Measurements from ENCODE around the gene SCPEP1.

The SCPEP1 gene

DNA sequence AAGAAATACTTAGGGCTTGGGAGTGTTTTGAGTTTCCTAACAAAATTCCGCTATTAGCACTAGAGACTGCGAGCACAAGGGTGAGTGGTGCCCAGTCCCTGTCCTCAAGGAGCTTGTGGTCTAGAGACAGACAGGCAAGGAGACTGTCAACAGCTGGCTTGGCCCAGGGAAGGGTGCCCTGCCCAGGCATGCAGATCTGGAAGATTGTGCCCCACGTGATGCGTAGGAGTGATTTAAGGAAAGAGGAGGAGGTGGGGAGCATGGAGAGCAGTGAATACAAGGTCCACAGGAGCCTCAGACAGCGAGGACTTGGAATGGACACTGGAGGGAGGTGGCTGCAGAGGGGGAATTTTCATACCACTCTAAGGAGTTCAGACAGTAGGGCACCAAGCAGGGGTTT, 25.0 kb downstream of the SCPEP1 start:
- no peak for DNase-seq (ENCODE audit: low read depth)

DNA sequence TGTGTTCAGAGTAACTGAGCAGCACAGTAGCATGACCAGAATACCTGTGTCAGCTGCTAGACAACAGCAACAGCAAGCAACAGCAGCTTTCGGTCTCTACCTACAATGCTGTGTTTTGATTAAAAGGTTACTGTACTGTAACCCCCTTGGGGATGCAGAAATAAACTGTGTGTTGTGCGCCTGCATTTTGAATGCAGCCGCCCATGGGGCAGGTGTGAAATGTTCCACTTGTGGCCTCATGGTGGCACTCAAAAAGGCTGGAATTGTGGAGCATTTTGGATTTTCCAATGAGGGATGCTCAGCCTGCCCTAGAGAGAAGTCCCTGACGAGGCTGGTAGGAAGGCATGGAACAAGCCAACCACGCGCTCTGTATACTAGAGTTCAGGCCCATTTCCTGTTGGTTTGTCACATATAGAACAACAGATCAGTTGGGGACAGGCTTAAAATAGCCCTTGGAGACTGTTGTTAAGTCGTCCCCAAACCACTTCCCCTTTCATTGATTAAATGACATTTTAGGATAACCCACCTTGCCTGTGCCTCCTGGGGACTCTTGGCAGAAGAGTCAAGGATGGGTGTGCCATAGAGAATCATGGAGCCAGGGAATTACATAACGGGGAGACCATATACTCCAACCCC, 27.1 kb downstream of the SCPEP1 start:
- DNase-seq (ENCODE audit: low read depth): no peak

DNA sequence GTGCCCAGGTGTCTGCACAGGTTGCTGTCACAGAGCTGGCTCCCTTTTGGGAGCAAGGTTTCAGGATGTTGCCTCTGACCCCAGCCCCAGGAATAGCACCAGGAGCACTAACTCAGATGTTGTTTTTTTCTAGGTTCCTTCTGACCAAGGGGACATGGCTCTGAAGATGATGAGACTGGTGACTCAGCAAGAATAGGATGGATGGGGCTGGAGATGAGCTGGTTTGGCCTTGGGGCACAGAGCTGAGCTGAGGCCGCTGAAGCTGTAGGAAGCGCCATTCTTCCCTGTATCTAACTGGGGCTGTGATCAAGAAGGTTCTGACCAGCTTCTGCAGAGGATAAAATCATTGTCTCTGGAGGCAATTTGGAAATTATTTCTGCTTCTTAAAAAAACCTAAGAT, 28.1 kb downstream of the SCPEP1 start:
- peak; percentile 51 for DNase-seq (ENCODE audit: low read depth)

DNA sequence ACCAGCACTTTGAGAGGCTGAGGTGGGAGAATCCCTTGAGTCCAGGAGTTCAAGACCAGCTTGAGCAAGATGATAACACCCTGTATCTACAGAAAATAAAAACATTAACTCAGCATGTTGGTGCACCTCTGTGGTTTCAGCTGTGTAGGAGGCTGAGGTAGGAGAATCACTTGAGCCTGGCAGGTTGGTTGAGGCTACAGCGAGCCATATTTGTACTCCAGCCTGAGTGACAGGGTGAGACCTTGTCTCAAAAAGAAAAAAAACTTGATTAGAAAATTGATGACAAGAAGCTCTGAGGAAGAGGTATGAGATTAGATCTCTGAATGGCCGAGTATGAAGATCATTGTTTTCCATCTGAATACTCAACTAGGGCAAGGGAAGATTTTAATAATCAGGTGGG, 31.0 kb downstream of the SCPEP1 start:
- no peak for DNase-seq (ENCODE audit: low read depth)

GRCh38 chr17:57009737-57010445, 32.0 kb downstream of the SCPEP1 start:
- peak; percentile 69 for DNase-seq (ENCODE audit: low read depth)

DNA sequence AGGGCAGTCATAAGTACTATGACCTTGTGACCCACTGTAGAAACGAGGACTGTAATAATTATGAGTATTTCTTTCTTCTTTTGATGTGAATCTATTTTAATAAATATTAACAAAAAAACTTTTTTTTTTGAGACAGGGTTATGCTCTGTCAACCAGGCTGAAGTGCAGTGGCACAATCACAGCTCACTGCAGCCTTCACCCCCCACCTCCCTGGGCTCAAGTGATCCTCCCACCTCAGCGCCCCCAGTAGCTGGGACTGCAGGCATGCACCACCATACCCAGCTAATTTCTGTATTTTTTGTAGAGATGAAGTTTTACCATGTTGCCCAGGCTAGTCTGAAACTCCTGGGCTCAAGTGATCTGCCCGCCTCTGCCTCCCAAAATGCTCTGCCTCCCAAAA, 32.6 kb downstream of the SCPEP1 start:
- no peak for DNase-seq (ENCODE audit: low read depth)

- no peak for DNase-seq (ENCODE audit: low read depth)
Observed at GRCh38 chr17:57011491-57012015, 33.6 kb downstream of the SCPEP1 start.

DNA sequence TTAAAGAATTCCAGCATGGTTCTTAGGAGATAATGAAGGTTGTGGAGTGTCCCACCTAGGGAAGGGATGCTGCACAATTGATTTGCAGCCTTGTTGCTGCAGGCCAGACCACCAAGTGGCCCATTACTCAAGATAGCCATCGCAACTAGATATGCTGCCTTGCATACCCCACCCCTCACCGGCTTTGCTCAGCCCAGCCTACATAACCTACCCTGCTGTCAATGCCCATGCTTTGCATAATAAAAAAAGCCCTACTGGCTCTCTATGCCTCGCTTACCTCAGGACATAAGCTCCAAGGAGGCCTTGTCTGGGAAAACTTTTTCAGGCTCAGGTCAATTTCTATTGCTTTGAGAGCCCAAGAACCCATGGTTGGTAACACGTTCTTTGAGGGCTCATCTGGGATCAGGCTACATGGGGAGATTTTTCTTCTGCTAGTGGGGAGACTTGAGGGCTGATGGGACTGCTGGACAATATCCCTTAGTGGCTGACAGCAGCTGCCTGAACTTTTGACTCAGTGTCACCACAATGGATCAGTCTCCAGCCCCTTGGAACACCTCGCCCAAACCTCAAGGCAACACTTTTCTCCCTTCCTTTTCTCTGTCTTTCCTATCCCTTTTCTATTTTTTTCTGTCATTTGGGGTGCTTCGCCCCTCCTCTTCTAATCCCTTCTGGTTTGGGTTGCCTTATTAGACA, 38.3 kb downstream of the SCPEP1 start:
- no peak for DNase-seq (ENCODE audit: low read depth)

DNA sequence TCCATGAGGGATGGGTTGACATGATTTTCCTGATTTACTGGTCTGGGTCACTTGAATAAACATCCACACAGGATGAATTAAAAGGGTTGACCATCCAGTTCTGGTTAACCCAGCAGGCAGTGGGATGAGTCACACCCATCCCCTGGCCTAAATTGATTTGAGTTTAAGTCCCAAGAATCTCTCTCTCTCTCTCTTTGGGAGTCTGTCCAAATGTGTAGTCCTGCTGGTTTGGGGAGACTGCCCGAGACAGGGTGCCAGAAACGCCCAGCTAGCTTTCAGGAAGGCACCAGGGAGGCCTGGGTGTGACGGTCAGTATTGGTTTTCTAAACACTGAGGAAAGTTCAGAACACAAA, 38.8 kb downstream of the SCPEP1 start:
- DNase-seq (ENCODE audit: low read depth): peak; percentile 19

DNA sequence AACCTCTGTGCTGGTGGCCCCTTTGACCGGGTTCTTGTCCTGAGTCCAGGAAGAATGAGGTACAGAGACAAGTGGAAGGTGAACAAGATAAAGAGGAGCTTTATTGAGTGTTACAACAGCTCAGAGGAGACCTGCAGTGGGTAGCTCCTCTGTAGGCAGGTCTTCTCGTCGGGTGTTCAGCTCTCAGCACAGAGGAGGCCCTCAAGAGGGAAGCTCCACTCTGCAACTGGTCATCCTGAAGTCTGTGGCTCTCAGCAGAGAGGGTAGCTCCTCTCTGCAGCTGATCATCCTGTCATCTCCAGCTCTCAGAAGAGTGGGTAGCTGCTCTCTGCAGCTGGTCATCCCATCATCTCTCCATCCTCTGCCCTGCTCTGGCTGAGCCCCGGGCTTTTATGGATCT, 39.7 kb downstream of the SCPEP1 start:
- no peak for DNase-seq (ENCODE audit: low read depth)

DNA sequence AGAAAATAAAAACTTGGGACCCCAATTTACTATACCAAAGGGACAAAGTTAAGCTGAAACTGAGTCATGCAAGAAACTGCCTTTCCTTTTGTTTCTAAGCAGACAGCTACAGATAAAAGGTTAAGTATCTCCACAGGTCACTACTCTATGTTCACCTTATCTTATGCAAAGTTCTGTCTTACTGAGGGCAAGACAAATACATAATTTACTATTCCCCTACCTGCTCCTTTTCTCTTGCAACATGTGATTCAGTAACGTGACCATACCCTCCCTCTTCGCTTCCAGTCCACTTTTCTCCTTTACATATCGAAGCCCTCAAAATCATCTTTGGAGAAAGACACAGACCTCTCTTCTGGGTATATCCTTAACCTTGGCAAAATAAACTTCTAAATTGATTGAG, 42.3 kb downstream of the SCPEP1 start:
- DNase-seq (ENCODE audit: low read depth): no peak

GRCh38 chr17:57021226-57021940, 43.5 kb downstream of the SCPEP1 start:
- no peak for DNase-seq (ENCODE audit: low read depth)

GRCh38 chr17:57025876-57026275, 47.9 kb downstream of the SCPEP1 start:
- no peak for DNase-seq (ENCODE audit: low read depth)

- DNase-seq (ENCODE audit: low read depth): no peak
Observed at GRCh38 chr17:57027852-57028251, 49.9 kb downstream of the SCPEP1 start.

DNA sequence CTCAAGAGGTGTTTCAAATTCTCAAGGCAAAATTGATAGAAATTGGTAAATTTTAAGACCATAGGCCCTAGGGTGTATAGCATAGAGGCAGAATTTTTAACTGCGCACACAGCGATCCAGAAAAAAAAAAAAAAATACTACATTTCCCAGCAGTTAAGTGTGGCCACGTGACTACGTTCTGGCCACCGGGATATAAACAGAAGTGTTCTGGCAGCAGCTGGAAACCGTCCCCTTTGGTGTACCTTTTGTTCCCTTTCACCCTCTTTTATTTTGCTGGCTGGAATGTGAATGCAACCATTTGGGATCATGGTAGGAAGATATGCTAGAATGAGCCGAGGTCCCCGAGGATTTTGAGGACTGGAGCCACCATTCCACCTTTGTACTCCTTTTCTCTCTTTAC, 54.4 kb downstream of the SCPEP1 start:
- no peak for DNase-seq (ENCODE audit: low read depth)

DNA sequence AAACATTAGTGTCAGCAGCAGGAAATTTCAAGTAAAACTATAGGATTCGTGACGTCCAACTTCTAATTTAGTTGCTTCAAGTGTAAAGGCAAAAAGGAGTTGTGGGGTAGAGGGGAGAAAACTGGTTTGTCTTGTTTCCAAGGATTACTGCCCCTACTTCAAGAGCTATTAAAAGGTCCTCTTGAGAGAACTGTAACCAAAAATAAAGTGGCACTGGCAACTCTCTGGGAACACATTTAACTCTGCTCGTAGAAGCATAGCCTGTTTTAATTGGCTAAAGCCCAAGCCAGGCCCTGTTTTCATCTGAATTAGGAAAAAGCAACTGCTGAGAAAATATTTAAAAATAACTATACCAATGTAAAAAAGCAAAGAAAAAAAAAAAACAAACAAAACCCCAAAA, 55.4 kb downstream of the SCPEP1 start:
- DNase-seq (ENCODE audit: low read depth): no peak

GRCh38 chr17:57034807-57035754, 57.1 kb downstream of the SCPEP1 start:
- DNase-seq (ENCODE audit: low read depth): no peak

DNA sequence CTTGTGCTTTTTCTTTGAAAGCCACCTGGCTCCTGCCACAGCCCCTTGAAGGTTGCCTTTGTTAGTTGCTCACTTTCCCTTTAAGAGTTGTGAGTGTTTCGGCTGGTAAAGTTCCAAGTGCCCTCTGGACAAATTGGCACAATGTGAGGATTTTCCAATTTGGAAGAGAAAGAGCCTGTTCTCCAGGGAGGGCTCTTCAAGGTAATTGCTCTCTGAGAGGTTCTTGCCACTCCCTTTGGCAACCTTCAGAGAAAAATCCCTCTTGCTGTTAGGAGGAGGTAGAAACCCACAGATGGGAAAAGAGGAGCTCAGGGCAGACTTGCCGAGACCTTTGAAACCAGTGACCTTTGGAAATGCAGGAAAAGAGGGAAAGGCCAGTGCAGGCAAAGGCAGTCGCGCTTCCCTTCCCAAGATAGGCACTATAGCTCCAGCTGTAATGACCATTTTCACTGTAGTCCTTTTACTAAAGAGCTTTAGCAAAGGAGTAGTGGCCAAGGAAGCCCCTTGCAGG, 58.1 kb downstream of the SCPEP1 start:
- DNase-seq (ENCODE audit: low read depth): no peak

GRCh38 chr17:57037411-57037810, 59.5 kb downstream of the SCPEP1 start:
- no peak for DNase-seq (ENCODE audit: low read depth)

- DNase-seq (ENCODE audit: low read depth): no peak
Observed at GRCh38 chr17:57038486-57038885, 60.6 kb downstream of the SCPEP1 start.

GRCh38 chr17:57040571-57040970, 62.6 kb downstream of the SCPEP1 start:
- DNase-seq (ENCODE audit: low read depth): no peak

Measured in ELR (cell line).